Epithelial cell of esophagus (primary cell): ENCODE data around the gene GAA.

Experiments used
- DNase-seq: peaks from one replicate; pipeline ENCODE4 v3.0.0; 2010; ENCODE audit warnings: low read depth
- H3K4me3 ChIP-seq: 2 replicates; pipeline ENCODE4 v1.5.1; 2011; ENCODE audit warnings: mild to moderate bottlenecking, low read length, control low read depth
- TF ChIP-seq, protein P1 (sequence below): IDR thresholded peaks from 2 replicates; pipeline ENCODE4 v1.5.1; 2011; ENCODE audit warnings: low read depth, mild to moderate bottlenecking, low read length, control low read depth, inconsistent platforms; ENCODE audit not compliant: insufficient read depth; ENCODE audit errors: missing control alignments

Gene GAA

DNA sequence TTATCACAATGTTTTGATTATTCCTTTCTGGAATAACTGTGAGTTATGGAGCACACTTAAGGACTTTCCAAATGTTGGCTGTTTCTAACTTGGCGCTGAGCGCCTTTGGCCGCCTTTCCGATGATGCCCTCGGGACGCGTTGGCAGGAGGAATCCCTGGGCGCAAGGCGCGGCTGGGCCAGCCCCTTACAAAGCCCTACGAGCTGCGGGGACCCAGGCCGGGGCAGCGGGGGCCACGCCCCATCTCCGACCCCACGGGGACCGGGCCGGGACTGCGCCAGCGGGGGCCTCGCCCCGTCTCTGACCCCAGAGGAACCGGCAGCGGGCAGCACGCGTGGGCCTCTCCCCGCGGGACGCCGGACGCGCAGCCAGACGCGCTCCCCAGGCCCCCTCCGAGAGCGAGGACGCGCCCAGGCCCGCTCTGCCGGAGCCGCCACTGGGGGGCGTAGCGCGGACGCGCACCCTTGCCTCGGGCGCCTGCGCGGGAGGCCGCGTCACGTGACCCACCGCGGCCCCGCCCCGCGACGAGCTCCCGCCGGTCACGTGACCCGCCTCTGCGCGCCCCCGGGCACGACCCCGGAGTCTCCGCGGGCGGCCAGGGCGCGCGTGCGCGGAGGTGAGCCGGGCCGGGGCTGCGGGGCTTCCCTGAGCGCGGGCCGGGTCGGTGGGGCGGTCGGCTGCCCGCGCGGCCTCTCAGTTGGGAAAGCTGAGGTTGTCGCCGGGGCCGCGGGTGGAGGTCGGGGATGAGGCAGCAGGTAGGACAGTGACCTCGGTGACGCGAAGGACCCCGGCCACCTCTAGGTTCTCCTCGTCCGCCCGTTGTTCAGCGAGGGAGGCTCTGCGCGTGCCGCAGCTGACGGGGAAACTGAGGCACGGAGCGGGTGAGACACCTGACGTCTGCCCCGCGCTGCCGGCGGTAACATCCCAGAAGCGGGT is at the start of gene GAA:
Gene GAA, plus strand, starts transcription at position 571 of the 935 bp plus-strand sequence. CDS start 3,006 bp downstream, outside the sequence.
- H3K4me3 ChIP-seq, result peak within 1 kb of the TSS; percentile 90
- TF ChIP-seq, protein P1, sequence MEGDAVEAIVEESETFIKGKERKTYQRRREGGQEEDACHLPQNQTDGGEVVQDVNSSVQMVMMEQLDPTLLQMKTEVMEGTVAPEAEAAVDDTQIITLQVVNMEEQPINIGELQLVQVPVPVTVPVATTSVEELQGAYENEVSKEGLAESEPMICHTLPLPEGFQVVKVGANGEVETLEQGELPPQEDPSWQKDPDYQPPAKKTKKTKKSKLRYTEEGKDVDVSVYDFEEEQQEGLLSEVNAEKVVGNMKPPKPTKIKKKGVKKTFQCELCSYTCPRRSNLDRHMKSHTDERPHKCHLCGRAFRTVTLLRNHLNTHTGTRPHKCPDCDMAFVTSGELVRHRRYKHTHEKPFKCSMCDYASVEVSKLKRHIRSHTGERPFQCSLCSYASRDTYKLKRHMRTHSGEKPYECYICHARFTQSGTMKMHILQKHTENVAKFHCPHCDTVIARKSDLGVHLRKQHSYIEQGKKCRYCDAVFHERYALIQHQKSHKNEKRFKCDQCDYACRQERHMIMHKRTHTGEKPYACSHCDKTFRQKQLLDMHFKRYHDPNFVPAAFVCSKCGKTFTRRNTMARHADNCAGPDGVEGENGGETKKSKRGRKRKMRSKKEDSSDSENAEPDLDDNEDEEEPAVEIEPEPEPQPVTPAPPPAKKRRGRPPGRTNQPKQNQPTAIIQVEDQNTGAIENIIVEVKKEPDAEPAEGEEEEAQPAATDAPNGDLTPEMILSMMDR, result peak; percentile 38
- DNase-seq, result peak; percentile 79

DNA sequence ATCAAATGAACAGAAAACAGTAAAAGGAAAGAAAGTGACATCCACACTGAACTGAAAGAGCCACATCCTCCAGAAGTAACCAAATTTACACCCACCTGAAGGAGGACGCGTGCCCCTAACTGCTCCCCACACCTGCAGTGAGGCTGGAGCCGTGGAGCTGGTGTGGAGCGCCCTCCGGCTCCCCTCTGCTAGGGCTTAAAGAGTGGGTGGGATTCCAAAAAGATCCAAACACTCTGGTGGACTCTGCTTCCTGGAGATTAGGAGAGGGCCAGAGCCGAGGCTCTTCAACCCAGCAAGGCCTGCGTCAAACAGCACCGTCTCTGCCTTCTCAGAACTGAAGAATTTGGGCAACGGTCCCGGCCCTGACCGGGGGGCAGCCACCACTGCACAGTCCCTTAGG is 49.7 kb upstream of the GAA start:
- TF ChIP-seq, protein P1, result no peak
- no peak overlapping the region for H3K4me3 ChIP-seq

DNA sequence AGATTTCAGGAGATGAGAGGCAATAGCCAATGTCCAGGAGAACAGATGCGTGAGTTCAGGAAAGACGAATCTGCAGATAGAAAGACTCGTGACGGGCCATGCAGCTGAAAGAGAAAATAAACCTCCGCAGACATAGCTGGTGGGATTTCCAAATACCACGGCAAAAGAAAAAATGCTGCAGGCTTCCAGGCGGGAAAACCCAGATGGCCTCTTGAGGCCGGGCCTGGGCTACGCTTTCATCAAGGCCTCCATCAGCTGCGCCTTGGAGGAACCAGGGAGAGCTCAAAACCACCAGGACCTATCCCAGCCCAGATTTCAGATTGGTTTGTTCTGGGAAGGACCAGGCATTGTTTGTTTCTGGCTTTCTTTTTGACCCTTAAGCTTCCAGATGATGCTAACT is 48.3 kb upstream of the GAA start:
- no peak for DNase-seq
- TF ChIP-seq, protein P1, result no peak
- no peak overlapping the region for H3K4me3 ChIP-seq

More for the DNA sequence above, 49.7 kb upstream of the GAA start:
- DNase-seq, result no peak

DNA sequence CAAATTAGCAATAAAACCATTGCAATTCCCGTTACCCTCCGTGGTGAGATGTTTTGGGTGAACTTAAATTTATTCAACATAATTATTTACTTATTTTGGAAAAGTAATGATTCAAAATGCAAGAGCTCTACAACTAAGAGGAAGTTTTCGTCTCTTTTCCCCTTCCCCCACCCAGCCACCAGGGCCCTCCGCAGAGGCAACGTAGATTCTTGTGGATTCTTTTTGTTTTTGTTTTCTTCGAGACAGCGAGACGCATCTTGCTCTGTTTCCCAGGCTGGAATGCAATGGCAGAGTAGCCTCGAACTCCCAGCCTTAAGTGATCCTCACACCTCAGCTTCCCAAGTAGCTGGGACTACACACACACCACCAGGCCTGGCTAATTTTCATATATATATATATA is 45.8 kb upstream of the GAA start:
- no peak overlapping the region for H3K4me3 ChIP-seq
- TF ChIP-seq, protein P1, result no peak
- no peak for DNase-seq

DNA sequence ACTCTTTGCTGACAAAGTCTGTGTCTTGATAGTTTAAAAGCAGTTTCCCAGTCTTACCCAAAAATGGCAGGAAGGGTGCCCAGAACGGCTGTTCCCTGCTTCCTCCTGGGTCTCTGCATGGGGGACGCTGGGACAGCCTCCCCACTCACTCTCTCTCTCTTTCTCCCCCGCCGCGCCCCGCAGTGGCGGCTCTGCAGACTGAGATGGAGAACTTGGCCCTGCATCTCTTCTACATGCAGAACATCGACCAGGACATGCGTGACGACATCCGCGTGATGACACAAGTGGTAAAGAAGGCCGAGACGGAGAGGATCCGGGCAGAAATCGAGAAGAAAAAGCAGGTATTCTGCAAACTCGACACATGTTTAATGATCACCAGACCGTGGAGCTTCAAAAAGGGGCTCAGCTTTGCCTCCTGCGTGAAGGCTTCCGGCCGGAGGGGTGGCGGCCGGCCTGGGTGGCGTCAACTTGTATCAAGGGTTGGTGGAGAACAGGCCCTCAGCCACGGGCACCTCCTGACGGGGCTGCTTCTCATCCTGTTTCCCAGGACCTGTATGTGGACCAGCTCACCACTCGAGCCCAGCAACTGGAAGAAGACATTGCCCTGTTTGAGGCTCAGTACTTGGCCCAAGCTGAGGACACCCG is 42.9 kb upstream of the GAA start:
- TF ChIP-seq, protein P1, result no peak

DNA sequence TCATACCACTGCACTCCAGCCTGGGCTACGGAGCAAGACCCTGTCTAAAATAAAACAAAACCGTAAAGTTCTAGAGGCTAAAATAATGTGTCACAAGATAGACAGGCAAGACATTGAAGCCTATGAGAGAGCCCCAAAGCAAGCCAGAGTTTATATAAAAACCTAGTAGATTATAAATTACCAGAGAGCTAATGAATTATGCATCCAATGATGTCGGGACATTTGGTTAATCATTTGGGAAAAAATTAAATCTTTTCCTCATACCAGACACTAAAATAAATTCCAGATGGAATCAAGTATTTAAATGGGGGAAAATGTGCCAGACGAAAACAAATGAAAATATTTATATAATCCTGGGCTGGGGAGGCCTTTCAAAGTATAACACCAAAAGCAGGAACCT is 40.7 kb upstream of the GAA start:
- TF ChIP-seq, protein P1, result no peak
- DNase-seq, result no peak
- H3K4me3 ChIP-seq, result no peak overlapping the region

More for the DNA sequence above, 42.9 kb upstream of the GAA start:
- H3K4me3 ChIP-seq, result no peak overlapping the region
- DNase-seq, result no peak
